H1 (cell line): ENCODE results near the gene MLPH. TPM values are rescaled to one million over a fixed set of nuclear protein-coding genes. Genes with fewer than 3 reads are reported as not detected.
A peak's percentile ranks its signal among the peaks of the same experiment; 100 is the strongest.

Source experiments
- CTCF ChIA-PET: fragments of 300-600 bp; sonication (Branson Sonifier 250); formaldehyde crosslinking; loops from one replicate; lab custom pipeline; 2021; ENCODE audit not compliant: partially characterized antibody; lab: Charles Lee
- POLR2A ChIA-PET: fragments of 300-600 bp; sonication (Branson Sonifier 250); formaldehyde crosslinking; loops from one replicate; lab custom pipeline; 2021; ENCODE audit warnings: inconsistent platforms; ENCODE audit not compliant: partially characterized antibody; lab: Charles Lee
- DNase-seq, 2 experiments: peaks; one replicate each; pipeline versions ENCODE4 v3.0.0 to v3.0.0-alpha.2; 2010 to 2022; ENCODE audit warnings: low spot score in 2 of 2, low read depth in 1 of 2, mixed read lengths in 1 of 2
- FAIRE-seq: peaks from 2 replicates; lab custom pipeline; 2011; peaks lifted over from hg19 to GRCh38; lab: Jason Lieb, UNC
- H2AFZ ChIP-seq: 2 replicates; pipeline ENCODE4 v1.8.1; 2012; ENCODE audit warnings: low read length, inconsistent platforms
- H2AK5ac ChIP-seq: 2 replicates; pipeline ENCODE4 v1.6.1; 2013; ENCODE audit warnings: low read depth, low read length
- H2BK120ac ChIP-seq: replicated peaks from 2 replicates; pipeline ENCODE3; 2013; ENCODE audit warnings: low read depth, low read length, inconsistent platforms
- H2BK12ac ChIP-seq: 2 replicates; pipeline ENCODE4 v1.6.1; 2013; ENCODE audit warnings: low read depth, low read length
- H2BK15ac ChIP-seq: 2 replicates; pipeline ENCODE4 v1.6.1; 2013; ENCODE audit warnings: low read length
- H2BK20ac ChIP-seq: 2 replicates; pipeline ENCODE4 v1.6.1; 2013; ENCODE audit warnings: low read length
- H2BK5ac ChIP-seq: 2 replicates; pipeline ENCODE4 v1.6.1; 2013; ENCODE audit warnings: low read depth, low read length
- H3K14ac ChIP-seq: 2 replicates; pipeline ENCODE4 v1.6.1; 2013; ENCODE audit warnings: inconsistent platforms; ENCODE audit not compliant: insufficient read length
- H3K18ac ChIP-seq: 2 replicates; pipeline ENCODE4 v1.6.1; 2013; ENCODE audit warnings: low read length; ENCODE audit errors: extremely low read depth
- H3K23ac ChIP-seq: 2 replicates; pipeline ENCODE4 v1.6.1; 2013; ENCODE audit warnings: inconsistent platforms; ENCODE audit not compliant: insufficient read length
- H3K23me2 ChIP-seq: 2 replicates; pipeline ENCODE4 v1.6.1; 2013; ENCODE audit warnings: low read depth, low read length
- H3K27ac ChIP-seq: 2 replicates; pipeline ENCODE4 v1.6.1; 2011; ENCODE audit warnings: low read depth, low read length, inconsistent platforms
- H3K27me3 ChIP-seq, 4 experiments: replicated peaks in 1 of 4; 1 replicate in 1 of 4; 2 replicates in 3 of 4; pipeline versions ENCODE4 v1.6.1 to v1.8.1; 2011 to 2013; ENCODE audit warnings: low read length in 3 of 4, mild to moderate bottlenecking in 3 of 4, inconsistent platforms in 2 of 4, mixed read lengths in 2 of 4, moderate library complexity in 1 of 4; ENCODE audit not compliant: control insufficient read depth in 3 of 4, insufficient read depth in 3 of 4; ENCODE audit errors: extremely low read depth in 1 of 4
- H3K36me3 ChIP-seq, 4 experiments: 2 replicates each; pipeline versions ENCODE4 v1.6.1 to v1.8.1; 2011 to 2013; ENCODE audit warnings: mild to moderate bottlenecking in 4 of 4, low read length in 3 of 4, moderate library complexity in 2 of 4, control low read depth in 1 of 4, inconsistent platforms in 1 of 4; ENCODE audit not compliant: insufficient read depth in 4 of 4, control insufficient read depth in 2 of 4
- H3K4ac ChIP-seq: replicated peaks from 2 replicates; pipeline ENCODE3; 2013; ENCODE audit warnings: low read length, low read depth, mixed read lengths, inconsistent platforms; ENCODE audit not compliant: insufficient read length
- H3K4me1 ChIP-seq, 4 experiments: replicated peaks in 1 of 4; 1 replicate in 1 of 4; 2 replicates in 3 of 4; pipeline versions ENCODE4 v1.6.1 to v1.8.1; 2011 to 2013; ENCODE audit warnings: low read length in 3 of 4, inconsistent platforms in 2 of 4, mixed read lengths in 1 of 4; ENCODE audit not compliant: insufficient read depth in 4 of 4, control insufficient read depth in 3 of 4
- H3K4me2 ChIP-seq, 2 experiments: 2 replicates each; pipeline versions ENCODE4 v1.6.1 to v1.8.1; 2011 to 2013; ENCODE audit warnings: low read depth in 2 of 2, low read length in 2 of 2, control low read depth in 1 of 2, inconsistent platforms in 1 of 2, mild to moderate bottlenecking in 1 of 2; ENCODE audit not compliant: insufficient read depth in 1 of 2
- H3K4me3 ChIP-seq, 4 experiments: fragments of 200-600, 300-600 bp in 1 of 4; sonication (generic), shearing (Covaris generic), sonication (Bioruptor Twin) in 1 of 4; 2 replicates each; pipeline versions ENCODE4 v1.5.1 to v1.8.1; 2011 to 2016; ENCODE audit warnings: low read length in 4 of 4, low read depth in 3 of 4, control low read depth in 2 of 4, inconsistent platforms in 2 of 4, mild to moderate bottlenecking in 2 of 4, mixed read lengths in 1 of 4, moderate library complexity in 1 of 4; ENCODE audit not compliant: insufficient read depth in 2 of 4; ENCODE audit errors: extremely low read depth in 1 of 4
- H3K56ac ChIP-seq: replicated peaks from 2 replicates; pipeline ENCODE3; 2013; ENCODE audit warnings: low read depth, mild to moderate bottlenecking, mixed read lengths, low read length, inconsistent platforms; ENCODE audit not compliant: insufficient read length
- H3K79me1 ChIP-seq: 2 replicates; pipeline ENCODE4 v1.6.1; 2013; ENCODE audit warnings: low read depth, low read length, control low read depth
- H3K79me2 ChIP-seq, 2 experiments: 2 replicates each; pipeline versions ENCODE4 v1.6.1 to v1.8.1; 2012 to 2013; ENCODE audit warnings: low read length in 2 of 2, mild to moderate bottlenecking in 2 of 2, inconsistent platforms in 1 of 2; ENCODE audit not compliant: insufficient read depth in 2 of 2, control insufficient read depth in 1 of 2
- H3K9ac ChIP-seq, 4 experiments: replicated peaks in 1 of 4; 1 replicate in 1 of 4; 2 replicates in 3 of 4; pipeline versions ENCODE4 v1.6.1 to v1.8.1; 2011 to 2013; ENCODE audit warnings: low read depth in 3 of 4, low read length in 3 of 4, control low read depth in 2 of 4, mild to moderate bottlenecking in 2 of 4, moderate library complexity in 2 of 4, inconsistent platforms in 1 of 4; ENCODE audit errors: extremely low read depth in 1 of 4
- H3K9me3 ChIP-seq, 2 experiments: 2 replicates each; pipeline versions ENCODE4 v1.6.1 to v1.8.1; 2012 to 2013; ENCODE audit warnings: mild to moderate bottlenecking in 2 of 2, moderate library complexity in 2 of 2, control low read depth in 1 of 2, inconsistent platforms in 1 of 2, low read depth in 1 of 2, low read length in 1 of 2, mixed read lengths in 1 of 2; ENCODE audit not compliant: insufficient read depth in 2 of 2
- H4K20me1 ChIP-seq, 2 experiments: replicated peaks in 1 of 2; 2 replicates each; pipeline versions ENCODE3 to v1.8.1; 2011 to 2013; ENCODE audit warnings: inconsistent platforms in 2 of 2, low read length in 2 of 2, mild to moderate bottlenecking in 1 of 2; ENCODE audit not compliant: insufficient read depth in 2 of 2, control insufficient read depth in 1 of 2
- H4K5ac ChIP-seq: 2 replicates; pipeline ENCODE4 v1.6.1; 2013; ENCODE audit warnings: low read length, low read depth, mixed read lengths, inconsistent platforms; ENCODE audit not compliant: insufficient read length
- H4K8ac ChIP-seq: 2 replicates; pipeline ENCODE4 v1.8.0; 2013; ENCODE audit warnings: mild to moderate bottlenecking, moderate library complexity, low read length, inconsistent platforms; ENCODE audit not compliant: insufficient read depth; ENCODE audit errors: extremely low read depth
- H4K91ac ChIP-seq: replicated peaks from 2 replicates; pipeline ENCODE3; 2013; ENCODE audit warnings: low read length, mixed read lengths, inconsistent platforms; ENCODE audit not compliant: insufficient read length
- CREB1 ChIP-seq: IDR thresholded peaks from 2 replicates; pipeline ENCODE4 v1.6.1; 2012; ENCODE audit warnings: inconsistent platforms
- EP300 ChIP-seq, 2 experiments: IDR thresholded peaks; 1 replicate in 1 of 2; 2 replicates in 1 of 2; pipeline ENCODE4 v1.6.1; 2011 to 2012; ENCODE audit warnings: low read depth in 2 of 2, low read length in 2 of 2, mild to moderate bottlenecking in 2 of 2, borderline replicate concordance in 1 of 2, inconsistent platforms in 1 of 2, moderate library complexity in 1 of 2
- GTF2F1 ChIP-seq: IDR thresholded peaks from 2 replicates; pipeline ENCODE4 v1.6.1; 2012; ENCODE audit warnings: low read depth, low read length, improper control_type of control experiment, borderline replicate concordance
- RXRA ChIP-seq: IDR thresholded peaks from 2 replicates; pipeline ENCODE4 v1.6.1; 2011; ENCODE audit warnings: low read depth, mild to moderate bottlenecking, low read length, moderate library complexity; ENCODE audit not compliant: insufficient read depth
- SP1 ChIP-seq: IDR thresholded peaks from 2 replicates; pipeline ENCODE4 v1.6.1; 2011; ENCODE audit warnings: low read depth, low read length
- SP4 ChIP-seq: IDR thresholded peaks from 2 replicates; pipeline ENCODE4 v1.6.1; 2012; ENCODE audit warnings: low read length, inconsistent platforms
- SRF ChIP-seq: IDR thresholded peaks from 2 replicates; pipeline ENCODE4 v1.6.1; 2011; ENCODE audit warnings: mild to moderate bottlenecking, low read depth, low read length, moderate library complexity
- TAF1 ChIP-seq: IDR thresholded peaks from 2 replicates; pipeline ENCODE4 v1.6.1; 2011; ENCODE audit warnings: mild to moderate bottlenecking, low read depth, low read length
- TCF12 ChIP-seq: IDR thresholded peaks from 2 replicates; pipeline ENCODE4 v1.6.1; 2011; ENCODE audit warnings: low read depth, mild to moderate bottlenecking, low read length
- YY1 ChIP-seq: IDR thresholded peaks from 2 replicates; pipeline ENCODE4 v1.6.1; 2011; ENCODE audit warnings: low read depth, mild to moderate bottlenecking, low read length
- WGBS, 2 experiments: shearing (Covaris generic) in 1 of 2; methylation state at CpG; one replicate each; pipeline versions ENCODE4 v1.1.6 to v1.1.7; 2013 to 2015; ENCODE audit warnings: low lambda C conversion rate in 2 of 2, mixed read lengths in 2 of 2, inconsistent platforms in 1 of 2, low coverage in 1 of 2, missing lambda C conversion rate in 1 of 2; ENCODE audit not compliant: insufficient replicate concordance in 2 of 2, insufficient coverage in 1 of 2, insufficient read length in 1 of 2; ENCODE audit errors: extremely low coverage in 1 of 2, missing lambda C conversion rate in 1 of 2; 5-methylcytosine and 5-hydroxymethylcytosine counted together
- polyA plus RNA-seq, 7 experiments: library from polyadenylated mRNA; depleted of rRNA in 3 of 7; stranded (reverse) in 5 of 7; unstranded in 2 of 7; fragments of >200 nt in 5 of 7; fragments of 200-250 nt in 2 of 7; gene quantifications; 1 replicate in 5 of 7; 2 replicates in 1 of 7; 4 replicates in 1 of 7; pipeline versions ENCODE4 v1.2.1 to v1.2.3, GENCODE V29; 2011 to 2013; ENCODE audit warnings: missing spikeins in 2 of 7, mixed read lengths in 2 of 7
- total RNA-seq: library from RNA; stranded (reverse); fragmentation: NEBNext Ultra II Directional; extraction: Animal tissue kit (Norgen Biotek cat#: 25700); gene quantifications from 2 replicates; pipeline ENCODE4 v1.2.1, GENCODE V29; 2021
- TF ChIP-seq, protein P1 (sequence below): IDR thresholded peaks from 2 replicates; pipeline ENCODE4 v1.6.1; 2011; ENCODE audit warnings: low read length, improper control_type of control experiment

Gene MLPH
- total and polyA plus RNA-seq, 2 of the 8 experiments (the other 6 are each of a cell fraction or from before 2014, with no cell fraction given), result 12.7 to 17.0 TPM

DNA sequence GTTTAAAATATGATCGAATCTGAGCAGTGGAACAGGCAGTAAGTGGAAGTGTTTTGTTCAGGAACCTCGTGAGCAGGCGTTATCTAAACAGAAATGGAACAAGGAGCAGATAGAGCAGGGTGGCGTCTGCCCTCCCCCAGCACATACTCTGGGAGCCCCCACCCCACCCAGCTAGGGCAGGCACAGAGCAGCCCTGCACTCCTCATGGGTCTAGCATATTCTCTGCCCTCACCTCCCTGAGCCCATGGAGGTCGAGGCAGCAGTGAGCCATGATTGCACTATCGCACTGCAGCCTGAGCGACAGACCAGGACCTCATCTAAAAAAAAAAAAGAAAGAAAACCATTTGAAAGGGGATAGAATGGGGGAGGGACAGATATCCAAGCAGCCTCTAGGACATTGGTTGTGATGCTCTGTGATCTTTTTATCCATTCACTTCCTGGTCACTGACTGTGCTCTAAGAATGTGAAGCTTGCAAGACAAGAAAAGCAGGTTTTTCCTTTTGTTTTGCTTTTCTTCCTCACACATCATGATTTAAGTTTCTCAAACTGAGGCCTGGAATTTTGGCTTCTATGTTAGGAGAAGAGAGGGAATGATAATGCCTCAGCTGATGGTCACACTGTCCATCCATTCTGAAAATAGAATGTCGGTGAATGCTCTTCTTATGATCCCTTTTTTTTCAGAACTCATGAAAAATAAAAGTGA is 3.1 kb downstream of the MLPH start:
- peak overlapping the region; percentile 53 for H3K27ac ChIP-seq
- peak; percentile 90 for FAIRE-seq
- ChIA-PET CTCF (interaction anchor here (0.8 to 7.3 kb wide), 7 partner anchors 11 to 195 kb away, joined by 3 to 48 read pairs (median 5); no protein-coding TSS in a partner anchor), POLR2A (interaction anchor here (0.9 to 3.1 kb wide), 4 partner anchors 9 to 49 kb away, joined by 3 to 9 read pairs (median 3); no protein-coding TSS in a partner anchor)
- peak overlapping the region; percentile 41; the same call in 1 of the 2 replicates for H3K18ac ChIP-seq
- peak overlapping the region; percentile 92 for H2BK12ac ChIP-seq
- no peak overlapping the region for H3K14ac ChIP-seq
- H2AK5ac ChIP-seq, result no peak overlapping the region
- H3K27me3 ChIP-seq, result peaks cover 6 to 30% (median 22%) of the 10 kb centered on the region in 4 experiments; a peak in 6 of 7 replicates
- peaks cover 9 to 13% of the 10 kb centered on the region in 2 experiments for H3K9me3 ChIP-seq
- WGBS, 2 experiments, result 43% methylated on average over 7 of the region's 8 CpGs; no CpG with 5 or more reads in 1 of the 2 experiments
- H2BK15ac ChIP-seq, result no peak overlapping the region
- no peak overlapping the region for H2AFZ ChIP-seq
- H3K79me1 ChIP-seq, result no peaks in the 10 kb centered on the region; the same call in 1 of the 2 replicates
- DNase-seq, result no peak
- peaks cover 9 to 28% (median 23%) of the 10 kb centered on the region in 4 experiments for H3K4me1 ChIP-seq
- no peak overlapping the region for H4K8ac ChIP-seq
- no peak overlapping the region for H3K23ac ChIP-seq
- H2BK20ac ChIP-seq, result no peak overlapping the region
- H3K23me2 ChIP-seq, result peaks cover 12% of the 10 kb centered on the region; the same call in 1 of the 2 replicates
- peak overlapping the region; percentile 81 for H4K91ac ChIP-seq
- peak overlapping the region; percentile 73 for H4K5ac ChIP-seq
- H4K20me1 ChIP-seq, result no peaks in the 10 kb centered on the region
- H3K4me2 ChIP-seq, result peak overlapping the region; percentile 52 to 55
- peaks cover 0 to 2% of the 10 kb centered on the region in 2 experiments; a peak in 1 of 4 replicates for H3K79me2 ChIP-seq
- no peak overlapping the region for H2BK120ac ChIP-seq
- no peak overlapping the region for H3K56ac ChIP-seq
- peak overlapping the region in 3 of 4 experiments; percentile 13 to 41 (median 16); a peak in 2 of 8 replicates for H3K4me3 ChIP-seq
- H2BK5ac ChIP-seq, result peak overlapping the region; percentile 54
- no peak overlapping the region for H3K4ac ChIP-seq
- peak overlapping the region in 2 of 4 experiments; percentile 1 to 31; a peak in 2 of 7 replicates for H3K9ac ChIP-seq
- peaks cover 0 to 20% (median 9%) of the 10 kb centered on the region in 4 experiments; a peak in 5 of 8 replicates for H3K36me3 ChIP-seq
- no peak for TF ChIP-seq TAF1
- TF ChIP-seq GTF2F1, result no peak
- no peak for TF ChIP-seq CREB1
- TF ChIP-seq RXRA, result no peak
- peak in 1 of 2 experiments; percentile 81; a peak in 1 of 3 replicates for TF ChIP-seq EP300 (IDR thresholded peaks at IDR 0.05; ENCODE audit: borderline replicate concordance in 1 of 2, low read depth in 2 of 2, low read length in 2 of 2)
- TF ChIP-seq TCF12, result no peak
- TF ChIP-seq SP1, result peak; percentile 98
- no peak for TF ChIP-seq SRF
- TF ChIP-seq SP4, result no peak
- TF ChIP-seq, protein P1, sequence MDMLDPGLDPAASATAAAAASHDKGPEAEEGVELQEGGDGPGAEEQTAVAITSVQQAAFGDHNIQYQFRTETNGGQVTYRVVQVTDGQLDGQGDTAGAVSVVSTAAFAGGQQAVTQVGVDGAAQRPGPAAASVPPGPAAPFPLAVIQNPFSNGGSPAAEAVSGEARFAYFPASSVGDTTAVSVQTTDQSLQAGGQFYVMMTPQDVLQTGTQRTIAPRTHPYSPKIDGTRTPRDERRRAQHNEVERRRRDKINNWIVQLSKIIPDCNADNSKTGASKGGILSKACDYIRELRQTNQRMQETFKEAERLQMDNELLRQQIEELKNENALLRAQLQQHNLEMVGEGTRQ, result no peak
- peak; percentile 56; the same call in 1 of the 2 replicates for TF ChIP-seq YY1
